Measurements from ENCODE around the gene LPIN3.
"Not testable (repeated sequence)": the region's sequence is repeated elsewhere in the genome, so short reads cannot be mapped to it uniquely, and the experiment has no call there.

Gene LPIN3

DNA sequence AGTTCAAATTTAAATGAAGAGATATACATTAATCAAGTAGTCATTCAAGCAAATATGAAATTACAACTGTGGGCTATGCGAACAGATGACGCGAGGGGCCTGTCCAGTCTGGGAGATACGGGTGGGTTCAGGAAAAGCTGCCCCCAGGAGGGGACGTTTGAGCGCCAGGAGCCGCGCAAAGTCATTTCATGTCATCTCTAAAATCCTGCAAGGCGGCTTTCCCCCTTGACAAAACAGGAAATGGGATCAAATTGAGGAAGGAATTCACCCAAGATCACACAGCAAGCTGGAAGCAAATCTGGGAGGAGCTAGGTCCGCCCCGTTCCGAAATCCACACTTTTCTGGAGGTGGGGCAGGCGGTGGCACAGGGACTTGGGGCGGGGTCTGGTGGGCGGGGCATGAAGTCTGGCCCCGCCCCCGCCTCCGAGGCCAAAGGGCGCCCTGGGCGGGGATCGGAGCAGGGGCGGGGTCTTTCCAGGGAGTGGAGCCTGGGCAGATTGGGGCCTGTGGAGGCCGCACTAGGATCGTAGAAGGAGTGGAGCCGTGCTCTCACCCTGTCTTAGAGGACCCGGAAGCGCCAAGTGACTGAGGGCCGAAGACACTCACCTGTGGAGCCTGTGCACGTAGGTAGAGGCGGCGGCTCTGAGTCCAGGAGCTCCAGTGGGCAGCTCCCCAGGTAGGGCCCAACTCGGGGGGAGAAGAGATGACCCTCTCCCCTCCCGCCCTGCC is at the start of gene LPIN3:
LPIN3 (plus strand) TSS at position 495 of the 729 bp plus-strand sequence. CDS start 4,983 bp downstream, outside the sequence.
- DNase-seq, result peak; percentile 47

DNA sequence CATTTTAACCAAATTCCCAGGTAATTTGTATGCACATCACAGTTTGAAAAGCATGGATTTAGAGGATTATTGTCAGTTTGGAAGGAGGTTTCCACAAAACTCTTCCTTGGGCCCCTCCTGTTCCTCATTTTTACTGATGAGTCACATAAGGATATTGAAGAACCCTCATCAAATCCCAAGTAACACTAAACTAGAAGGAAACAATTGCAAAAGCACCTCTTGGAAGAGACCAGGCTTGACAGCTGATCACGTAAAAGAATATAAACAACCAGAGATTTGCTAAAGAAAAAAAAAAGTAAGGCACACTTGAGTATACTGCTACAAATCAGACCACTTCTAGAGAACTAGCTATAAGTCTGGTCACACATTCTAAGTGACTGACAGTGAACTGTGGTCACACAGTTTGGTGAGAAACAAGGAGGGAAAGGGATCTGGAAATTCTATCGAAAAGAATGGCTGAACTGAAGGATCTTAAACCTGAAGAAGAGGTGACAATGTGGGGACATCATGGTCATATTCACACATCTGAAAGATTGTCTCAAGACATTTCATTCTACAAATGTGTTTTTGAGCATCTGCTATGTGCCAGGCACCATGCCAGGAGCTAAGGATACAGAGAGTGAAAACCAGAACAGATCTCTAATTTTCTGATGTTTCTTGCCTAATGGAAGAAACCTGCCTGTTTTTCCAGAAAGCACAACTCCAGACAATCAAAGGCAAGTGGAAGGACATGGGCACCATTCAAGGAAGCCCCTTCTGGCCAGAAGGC is 47.2 kb upstream of the LPIN3 start:
- DNase-seq, result no peak

DNA sequence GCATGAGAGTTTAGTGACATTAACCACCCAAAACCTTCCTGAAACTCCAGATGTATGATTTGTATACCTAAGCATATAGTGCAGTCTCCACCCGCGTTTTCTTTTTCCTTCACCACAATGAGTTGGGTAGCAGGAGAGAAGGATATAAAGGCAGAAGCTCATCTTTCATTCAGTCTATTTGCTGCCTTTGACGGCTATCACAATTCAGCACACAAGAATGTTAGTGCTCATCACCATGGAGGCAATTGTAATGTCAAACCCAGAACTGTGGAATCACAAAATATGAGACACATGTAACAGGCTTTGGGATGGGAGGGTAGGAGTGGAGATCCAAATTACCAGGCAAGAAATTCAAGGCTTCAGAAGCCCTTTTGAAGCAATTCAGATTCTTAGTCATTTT is 40.7 kb upstream of the LPIN3 start:
- DNase-seq, result no peak

DNA sequence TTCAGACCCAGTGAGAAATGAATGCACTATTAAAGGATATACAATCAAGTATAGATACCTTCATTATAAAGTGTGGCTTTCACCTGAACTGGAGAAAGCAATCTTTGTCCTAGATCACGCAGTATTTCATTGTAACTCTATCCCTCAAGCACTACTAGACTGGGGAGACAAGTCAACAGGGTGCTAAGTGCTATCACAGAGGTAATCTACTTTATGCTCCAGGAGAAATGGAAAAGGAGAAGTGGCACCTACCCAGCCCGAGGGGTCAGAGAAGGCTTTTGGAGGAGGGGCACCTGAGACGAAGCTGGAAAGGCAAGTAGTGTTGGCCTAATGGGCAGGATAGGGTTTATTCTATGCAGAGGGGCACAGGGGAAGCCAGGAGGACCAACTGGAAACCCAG is 40.2 kb upstream of the LPIN3 start:
- DNase-seq, result no peak

GRCh38 chr20:41300886-41301285 is 39.7 kb upstream of the LPIN3 start:
- DNase-seq, result no peak

DNA sequence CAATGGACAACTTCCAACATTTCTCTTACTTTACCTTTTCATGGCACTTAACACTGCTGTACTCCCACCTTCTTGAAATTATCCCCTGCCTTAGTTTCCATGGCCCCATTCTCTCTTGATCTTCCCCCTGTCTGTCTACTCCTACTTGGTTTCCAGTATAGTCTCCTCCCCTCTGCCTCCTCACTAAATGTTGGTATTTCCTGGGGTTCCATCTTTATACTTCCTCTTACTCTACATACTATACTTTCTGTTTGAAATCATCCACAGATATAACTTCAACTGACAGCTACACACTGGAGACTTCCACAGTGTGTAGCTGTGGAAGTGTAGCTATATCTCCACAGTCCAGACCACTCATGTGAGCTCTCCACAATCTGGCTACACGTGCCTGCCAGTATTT is 36.6 kb upstream of the LPIN3 start:
- DNase-seq, result no peak

- DNase-seq, result no peak
Observed at GRCh38 chr20:41304424-41305079, 36.1 kb upstream of the LPIN3 start.

- DNase-seq, result no peak
Observed at GRCh38 chr20:41306061-41306727, 34.4 kb upstream of the LPIN3 start.

DNA sequence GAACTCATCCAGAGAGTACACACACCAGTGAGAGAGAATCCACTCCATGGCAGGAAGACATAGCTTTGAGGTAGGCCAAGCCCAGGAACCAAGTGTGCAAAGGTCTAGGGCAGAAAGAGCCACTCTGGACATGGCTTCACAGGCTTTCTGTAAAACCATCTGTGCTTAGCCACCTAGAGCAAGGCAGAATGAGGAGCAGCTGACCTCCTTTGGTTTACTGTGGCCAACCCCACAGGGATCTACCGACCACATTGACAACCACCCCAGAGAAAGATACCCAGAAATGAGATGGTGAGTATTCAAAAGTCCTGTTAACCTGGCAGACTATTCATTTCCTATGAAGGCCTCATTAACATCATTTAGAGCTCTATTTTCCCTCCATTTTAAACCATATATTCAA is 33.6 kb upstream of the LPIN3 start:
- no peak for DNase-seq

- DNase-seq, result no peak
Observed at GRCh38 chr20:41308290-41308711, 32.3 kb upstream of the LPIN3 start.

GRCh38 chr20:41308726-41309413 is 31.8 kb upstream of the LPIN3 start:
- no peak for DNase-seq

DNA sequence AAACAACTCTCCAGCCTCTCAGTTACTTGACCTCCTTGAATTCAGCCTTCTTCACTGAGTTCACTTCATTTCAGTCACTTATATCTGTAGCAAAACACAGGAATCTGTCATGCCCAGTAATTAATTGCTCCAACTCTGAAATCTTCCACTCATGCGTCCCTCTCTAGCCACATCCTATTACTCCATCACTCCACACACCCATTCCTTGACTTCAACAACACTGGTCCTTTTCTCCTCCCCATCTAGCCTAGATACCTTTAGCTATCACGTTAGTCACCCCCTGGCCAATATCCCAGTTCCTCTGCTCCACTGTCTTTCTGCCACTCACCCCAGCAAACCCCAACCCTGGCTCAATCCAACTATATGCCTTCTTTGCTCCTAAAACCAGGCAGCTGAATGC is 30.8 kb upstream of the LPIN3 start:
- DNase-seq, result no peak

GRCh38 chr20:41312009-41312408 is 28.6 kb upstream of the LPIN3 start:
- not testable (repeated sequence) for DNase-seq

DNA sequence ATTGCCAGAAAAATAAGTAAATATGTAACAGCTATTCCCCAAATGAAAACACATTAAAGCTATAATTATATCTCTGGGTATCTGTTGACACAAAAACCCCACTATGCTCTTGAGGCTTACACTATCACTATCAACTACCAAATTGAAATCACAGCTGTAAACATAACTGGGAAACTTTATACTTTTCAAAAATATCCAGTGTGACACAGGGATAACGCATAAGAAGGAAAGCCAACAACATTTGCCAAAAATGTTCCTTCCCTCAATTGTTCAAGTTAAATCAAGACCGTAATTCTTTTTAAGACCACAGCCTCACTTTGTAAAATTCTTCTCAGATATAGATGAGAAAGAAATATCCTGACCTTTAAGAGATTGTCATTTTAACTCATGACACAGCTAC is 26.2 kb upstream of the LPIN3 start:
- no peak for DNase-seq

- no peak for DNase-seq
Observed at GRCh38 chr20:41316051-41316450, 24.6 kb upstream of the LPIN3 start.

GRCh38 chr20:41316602-41317545 is 23.7 kb upstream of the LPIN3 start:
- DNase-seq, result peak; percentile 83

- peak; percentile 96 for DNase-seq
Observed at GRCh38 chr20:41317546-41318270, 22.9 kb upstream of the LPIN3 start, which contains the start of gene ZHX3. Gene ZHX3, minus strand, starts transcription at chr20:41317731. Its CDS starts 112,815 bp downstream, at chr20:41204916.

GRCh38 chr20:41318271-41318649 is 22.4 kb upstream of the LPIN3 start:
- no peak for DNase-seq

DNA sequence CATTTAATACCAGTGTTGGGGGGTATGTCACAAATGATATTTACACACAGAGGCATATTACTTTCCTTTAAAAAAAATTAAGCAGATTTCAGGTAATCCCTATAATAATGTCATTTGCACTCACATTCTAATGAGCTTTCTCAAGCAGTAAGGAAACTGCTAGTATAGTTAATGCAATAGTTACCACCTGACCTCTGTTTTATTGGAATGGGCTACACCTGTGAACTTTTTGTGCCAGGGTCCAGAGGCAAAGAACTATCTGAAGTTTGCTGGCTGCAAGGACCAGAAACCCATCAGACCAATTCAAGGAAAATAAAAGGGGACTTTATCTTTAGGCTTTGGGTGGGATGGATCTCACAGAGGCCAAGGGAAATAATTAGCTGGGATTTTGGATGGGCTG is 20.2 kb upstream of the LPIN3 start:
- no peak for DNase-seq

GRCh38 chr20:41320976-41321375 is 19.6 kb upstream of the LPIN3 start:
- no peak for DNase-seq

DNA sequence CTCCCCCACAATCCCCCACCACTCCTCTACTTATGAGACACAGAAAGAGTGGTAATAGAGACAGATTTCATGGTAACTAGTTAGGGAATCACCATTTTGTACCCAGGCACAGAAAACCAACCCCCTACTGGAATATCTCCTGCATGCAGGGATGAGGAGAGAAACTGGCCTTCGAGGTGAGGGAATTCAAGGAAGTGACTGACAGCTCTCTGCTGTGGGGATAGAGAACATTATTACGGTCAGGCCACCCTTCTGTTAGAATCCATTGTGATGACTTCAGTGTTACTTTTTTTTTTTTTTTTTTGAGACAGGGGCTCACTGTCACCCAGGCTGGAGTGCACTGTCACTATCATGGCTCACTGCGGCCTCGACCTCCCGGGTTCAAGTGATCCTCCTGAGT is 13.4 kb upstream of the LPIN3 start:
- DNase-seq, result no peak

Measured in activated naive CD4-positive, alpha-beta T cell treated with Interleukin-2 at 50 U/mL for 16 hours (primary cell).